HuH-7 (cell line): ENCODE data around the gene MYO10.
A peak's percentile ranks its signal among the peaks of the same experiment; 100 is the strongest.
"Not testable (repeated sequence)": the region's sequence is repeated elsewhere in the genome, so short reads cannot be mapped to it uniquely, and the experiment has no call there.

Experiments
- DNase-seq: peaks from one replicate; pipeline ENCODE4 v3.0.0; 2011; ENCODE audit warnings: low spot score

The MYO10 gene

DNA sequence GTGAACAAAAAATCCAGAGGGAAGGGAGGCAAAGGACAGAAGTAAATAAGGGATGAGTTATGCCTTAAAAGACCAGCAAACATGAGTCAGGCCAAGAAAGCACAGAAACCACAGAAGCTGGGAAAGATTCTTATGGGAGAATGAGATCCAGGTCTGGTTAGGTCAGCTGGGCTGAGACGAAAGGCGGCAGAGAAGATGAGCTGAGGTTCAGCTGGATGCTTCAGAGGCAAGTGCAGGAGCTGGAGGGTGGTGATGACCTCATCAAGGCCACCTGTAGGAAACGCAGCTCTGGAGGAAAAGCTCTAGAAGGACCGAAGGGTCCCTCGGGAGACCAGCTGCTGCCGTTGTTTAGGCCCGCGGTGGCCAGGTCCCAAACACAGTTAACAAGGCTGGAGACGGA lies 152.0 kb downstream of the MYO10 start:
- no peak for DNase-seq

- DNase-seq, result no peak
Measured at GRCh38 chr5:16781828-16782626, 154.1 kb downstream of the MYO10 start.

DNA sequence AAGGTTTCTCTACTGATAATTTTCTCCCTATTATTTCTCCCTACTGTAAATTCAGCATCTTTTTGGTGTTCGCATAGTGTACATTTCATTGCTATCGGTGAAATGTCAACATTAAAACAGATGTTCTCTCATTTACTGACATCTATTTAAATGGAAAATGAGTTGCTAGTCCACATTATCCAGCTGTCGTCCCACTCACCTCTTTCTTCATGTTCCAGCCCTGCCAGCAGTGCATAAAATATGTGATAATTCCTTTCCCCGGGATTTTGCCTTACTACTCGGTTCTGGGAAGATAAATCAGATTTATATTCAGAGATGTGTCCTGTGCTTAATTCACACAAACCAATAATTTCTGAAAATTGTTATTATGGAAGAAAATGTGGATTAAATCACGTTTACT lies 155.8 kb downstream of the MYO10 start:
- DNase-seq, result no peak

- DNase-seq, result no peak
Measured at GRCh38 chr5:16777432-16777831, 158.7 kb downstream of the MYO10 start.

DNA sequence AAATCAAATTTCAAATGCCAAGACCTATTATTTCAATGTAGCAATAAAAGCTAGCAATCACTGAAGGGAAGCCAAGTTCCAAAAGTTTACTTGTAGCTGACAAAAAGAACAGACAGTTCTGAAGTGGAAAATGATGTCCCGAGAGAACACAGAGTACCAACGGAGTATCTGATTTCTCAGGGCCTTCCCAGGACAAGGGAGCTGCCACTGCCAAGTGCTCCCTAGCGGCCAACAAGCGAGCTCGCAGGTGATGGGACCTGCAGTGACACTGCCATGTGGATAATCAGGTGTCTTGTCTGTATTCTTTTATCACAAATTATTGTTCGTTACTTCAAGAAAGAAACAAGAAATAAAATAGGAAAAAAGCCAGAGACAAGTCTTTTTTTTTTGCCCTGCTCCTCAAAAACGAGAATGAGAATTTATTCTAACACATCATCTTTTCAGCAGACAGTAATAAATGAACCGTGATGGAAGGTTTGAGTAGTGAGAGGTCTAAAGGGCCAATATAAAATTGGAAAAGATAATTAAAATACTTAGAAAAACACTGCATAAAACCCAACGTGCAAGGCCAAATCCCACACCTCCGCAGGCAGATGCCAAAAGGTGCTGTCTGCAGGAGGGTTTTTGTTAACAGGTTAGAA lies 159.4 kb downstream of the MYO10 start:
- DNase-seq, result peak; percentile 34

DNA sequence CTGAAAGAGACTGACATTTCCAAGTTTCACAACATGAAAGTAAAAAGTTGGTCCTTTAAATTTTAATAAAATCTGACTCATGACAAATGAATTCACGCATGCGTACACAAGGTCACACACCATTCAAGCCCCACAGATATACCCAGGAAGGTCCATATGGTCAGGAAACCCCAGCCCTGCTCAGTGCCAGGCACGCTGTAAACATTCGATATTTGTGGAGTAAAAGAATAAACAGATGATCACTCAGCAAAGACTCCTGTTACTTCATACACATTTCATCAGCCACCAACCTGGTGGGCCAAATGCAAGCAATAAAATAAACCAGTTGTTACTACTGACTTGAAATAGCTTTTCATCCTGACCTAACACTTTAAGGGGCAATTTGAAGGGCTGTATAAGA lies 161.3 kb downstream of the MYO10 start:
- no peak for DNase-seq

DNA sequence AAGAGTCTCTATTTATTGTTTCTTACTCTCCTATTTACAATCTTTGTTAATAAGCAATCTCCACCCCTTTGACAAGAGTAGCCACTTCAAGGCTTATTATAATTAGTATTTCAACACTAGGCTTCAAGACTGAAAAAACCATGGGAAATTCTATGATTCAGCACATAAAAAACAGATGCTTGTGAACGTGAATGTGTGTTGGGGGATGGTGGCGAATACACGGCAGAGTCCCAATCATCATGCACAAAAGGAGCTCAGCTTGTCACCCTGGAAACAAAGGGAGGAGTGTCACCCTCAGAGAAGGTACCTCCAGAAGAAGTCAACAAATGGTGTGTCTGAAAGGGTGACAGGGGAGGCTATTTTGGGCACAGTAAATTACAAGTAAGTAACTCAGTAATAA lies 162.1 kb downstream of the MYO10 start:
- no peak for DNase-seq

DNA sequence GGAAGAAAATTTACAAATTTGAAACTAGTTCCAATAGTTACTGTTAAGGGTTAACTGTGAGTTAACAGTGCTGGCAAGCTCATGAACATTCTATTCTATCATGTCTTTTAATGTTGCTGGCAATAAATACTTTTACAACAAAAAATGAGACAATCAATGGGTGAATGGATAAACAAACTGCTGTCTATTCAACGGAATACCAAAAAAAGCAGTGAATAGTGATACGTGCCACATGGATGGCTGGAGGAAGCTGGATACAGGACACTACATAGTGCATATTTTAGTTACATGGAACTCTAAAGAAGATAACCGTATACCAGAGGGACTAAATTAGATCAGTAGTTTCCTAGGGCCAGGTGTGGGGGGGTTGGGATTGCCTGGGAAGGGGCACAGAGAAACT lies 163.5 kb downstream of the MYO10 start:
- no peak for DNase-seq

GRCh38 chr5:16768184-16768583 lies 167.9 kb downstream of the MYO10 start:
- no peak for DNase-seq

GRCh38 chr5:16763211-16763610 lies 172.9 kb downstream of the MYO10 start:
- no peak for DNase-seq

GRCh38 chr5:16759147-16759773 lies 176.8 kb downstream of the MYO10 start:
- DNase-seq, result no peak

DNA sequence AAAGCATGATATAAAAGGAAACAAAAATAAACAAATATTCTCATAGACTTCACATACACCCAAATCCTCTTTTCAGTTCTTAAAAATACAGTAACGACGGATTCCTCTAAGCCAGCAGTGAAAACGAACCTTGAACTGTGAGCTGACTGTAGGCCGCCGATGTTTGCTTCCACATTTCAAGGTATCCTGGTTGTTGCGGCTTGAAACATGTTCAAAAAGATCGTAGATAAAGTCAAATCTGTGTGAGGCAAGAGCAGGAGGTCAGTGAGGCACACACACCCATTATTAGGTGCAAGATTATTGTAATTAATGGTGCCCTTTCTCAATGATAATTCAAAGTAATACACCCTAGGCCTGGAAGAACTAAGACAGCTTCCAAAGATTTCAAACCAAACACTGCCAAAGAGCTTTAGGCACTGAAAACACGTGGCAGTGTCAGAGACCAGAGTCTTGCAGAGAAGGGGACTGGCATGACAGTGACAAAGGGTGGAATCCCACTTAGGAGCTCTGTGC lies 178.0 kb downstream of the MYO10 start:
- peak; percentile 6 for DNase-seq

- not testable (repeated sequence) for DNase-seq
Measured at GRCh38 chr5:16757577-16757976, 178.5 kb downstream of the MYO10 start.

DNA sequence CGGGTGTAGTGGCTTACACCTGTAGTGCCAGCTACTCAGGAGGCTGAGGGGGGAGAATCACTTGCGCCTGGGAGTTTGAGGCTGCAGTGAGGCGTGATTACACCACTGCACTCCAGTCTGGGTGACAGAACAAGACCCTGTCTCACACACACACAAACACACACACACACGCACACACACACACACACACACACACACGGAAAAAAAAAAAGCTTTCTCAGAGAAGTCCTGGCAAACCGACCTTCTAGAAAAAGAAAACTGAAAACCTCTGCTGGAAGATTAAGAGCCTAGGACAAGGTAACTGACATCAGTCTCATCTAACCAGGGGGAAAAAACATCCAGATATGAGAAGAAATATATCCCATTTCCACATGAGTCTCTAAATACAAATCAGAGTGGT lies 178.9 kb downstream of the MYO10 start:
- no peak for DNase-seq

DNA sequence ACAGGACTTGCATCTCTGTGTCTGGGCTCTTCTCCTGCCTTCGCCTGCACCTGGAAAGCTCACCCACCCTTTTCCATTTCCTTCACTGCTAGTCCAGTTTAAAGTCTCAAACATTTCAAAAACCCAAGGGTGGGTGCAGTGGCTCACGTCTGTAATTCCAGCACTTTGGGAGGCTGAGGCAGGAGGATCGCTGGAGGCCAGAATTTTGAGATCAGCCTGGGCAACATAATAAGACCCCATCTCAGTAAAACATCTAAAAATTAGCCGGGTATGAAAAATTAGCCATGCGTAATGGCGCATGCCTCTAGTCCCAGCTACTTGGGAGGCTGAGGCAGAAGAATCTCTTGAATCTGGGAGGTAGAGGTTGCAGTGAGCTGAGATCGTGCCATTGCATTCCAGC lies 179.4 kb downstream of the MYO10 start:
- no peak for DNase-seq

- no peak for DNase-seq
Measured at GRCh38 chr5:16755641-16756040, 180.4 kb downstream of the MYO10 start.

DNA sequence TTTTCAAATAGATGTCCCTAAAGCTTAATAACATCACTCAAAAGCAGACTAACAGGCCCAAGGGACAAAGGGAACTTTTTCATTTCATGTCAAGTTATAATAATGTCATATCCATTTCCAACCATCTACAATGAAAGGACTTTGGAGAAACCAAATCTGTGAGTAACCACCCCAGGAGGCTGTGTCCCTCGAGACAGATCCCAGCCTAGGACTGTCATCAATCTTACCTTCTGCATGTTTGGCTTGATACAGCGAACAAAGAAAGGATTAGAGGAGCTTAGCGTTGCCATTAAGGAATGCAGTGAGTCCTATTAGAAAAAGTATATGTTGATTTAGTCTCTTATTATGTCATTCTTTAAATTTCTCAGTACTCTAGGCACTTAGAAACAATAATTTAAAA lies 181.5 kb downstream of the MYO10 start:
- no peak for DNase-seq

DNA sequence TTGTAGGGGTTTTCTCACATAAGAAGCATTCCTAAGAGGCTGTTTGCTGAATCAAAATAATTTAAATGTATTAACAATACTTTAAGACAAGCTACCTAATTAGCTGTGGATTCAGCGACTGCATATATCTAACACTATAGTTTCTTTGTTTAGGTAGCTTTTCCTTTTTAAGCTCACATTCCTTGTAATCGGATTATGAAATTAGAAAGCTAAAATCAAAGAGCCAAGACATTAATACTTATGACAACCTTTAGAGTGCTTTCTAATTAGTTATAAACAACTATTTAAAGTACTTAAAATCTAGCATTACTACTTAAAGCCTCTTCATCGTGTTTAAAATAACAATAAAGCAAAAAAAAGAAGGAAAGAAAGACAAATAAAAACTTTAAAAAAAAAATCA lies 182.0 kb downstream of the MYO10 start:
- DNase-seq, result no peak

- no peak for DNase-seq
Measured at GRCh38 chr5:16750445-16750844, 185.6 kb downstream of the MYO10 start.

DNA sequence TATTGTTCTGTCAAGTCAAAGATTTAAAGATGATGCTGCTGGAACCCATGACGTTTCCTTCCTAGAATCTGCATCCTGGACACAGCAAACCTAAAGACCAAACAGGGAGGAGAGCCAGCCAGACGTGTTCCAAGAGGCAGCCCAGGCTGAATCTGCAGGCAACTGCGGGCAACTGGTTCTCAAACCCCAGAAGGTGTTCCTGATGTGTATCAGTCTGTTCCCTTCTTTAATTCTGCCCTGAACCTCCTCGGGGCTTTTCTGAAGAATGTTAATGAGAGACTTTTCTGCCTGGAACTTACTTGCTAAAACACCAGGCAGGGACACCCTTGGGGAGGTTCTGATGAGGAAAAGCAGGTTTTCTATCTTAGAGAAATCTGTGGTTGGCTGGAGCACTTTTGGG lies 186.5 kb downstream of the MYO10 start:
- no peak for DNase-seq

DNA sequence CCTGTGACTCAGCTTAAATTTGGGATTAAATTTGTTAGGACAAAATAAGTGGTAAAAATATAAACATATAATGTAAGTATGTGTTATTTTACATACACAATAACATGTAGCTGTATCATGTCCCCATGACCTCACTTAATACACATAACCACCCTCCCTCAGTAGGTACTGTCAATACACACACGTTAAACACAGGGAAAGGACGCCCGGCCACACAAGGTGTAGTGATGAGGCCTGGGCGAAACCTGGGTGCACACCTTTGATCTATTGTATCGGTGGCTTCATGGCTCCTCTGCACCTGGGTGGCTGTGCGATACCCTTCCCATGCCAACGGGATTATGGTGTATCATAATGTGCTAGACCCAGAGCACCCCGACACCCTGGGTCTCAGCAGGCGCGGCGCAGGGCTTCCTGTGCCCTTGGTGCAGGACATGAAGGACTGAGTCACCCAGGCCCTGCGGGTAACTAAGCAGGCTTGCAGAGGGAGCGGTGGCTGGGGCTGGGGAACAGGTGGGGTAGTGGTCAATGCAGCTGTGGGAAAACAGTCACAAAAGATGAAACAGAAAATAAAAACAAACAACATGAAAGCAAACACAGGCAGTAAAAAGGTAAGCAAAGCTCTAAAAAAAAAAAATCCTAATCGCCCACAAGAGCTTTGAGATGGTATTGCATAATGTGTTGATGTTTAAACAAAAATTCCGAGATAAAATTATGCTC lies 191.8 kb downstream of the MYO10 start:
- peak; percentile 15 for DNase-seq

- DNase-seq, result no peak
Measured at GRCh38 chr5:16742938-16743337, 193.2 kb downstream of the MYO10 start.
